ENCODE results near the gene ART4. TPM values are rescaled to one million over a fixed set of nuclear protein-coding genes. Genes with fewer than 3 reads are reported as not detected.

Gene ART4
- polyA plus RNA-seq, 1 donor from 2014 or later = not detected

GRCh38 chr12:14780859-14781258 lies 62.5 kb downstream of the ART4 start:
- no peak overlapping the region for H3K9ac ChIP-seq (ENCODE audit: low read length)
- H3K4me3 ChIP-seq (ENCODE audit: low read length) = no peak overlapping the region
- H3K4me2 ChIP-seq (ENCODE audit: low read length) = no peak overlapping the region
- H3K27me3 ChIP-seq (ENCODE audit: insufficient read depth, low read depth, low read length) = peaks cover 4% of the 10 kb centered on the region
- no peaks in the 10 kb centered on the region for H3K9me2 ChIP-seq (ENCODE audit: insufficient read depth, low read length)
- H4K20me1 ChIP-seq (ENCODE audit: insufficient read depth) = no peaks in the 10 kb centered on the region
- H2AFZ ChIP-seq (ENCODE audit: low read depth, low read length) = no peak overlapping the region
- H3K79me2 ChIP-seq (replicated peaks; ENCODE audit: insufficient read depth, low read length) = no peaks in the 10 kb centered on the region
- TF ChIP-seq REST (IDR thresholded peaks at IDR 0.05; ENCODE audit: borderline replicate concordance) = no peak
- no peak for TF ChIP-seq TAF1 (IDR thresholded peaks at IDR 0.05; ENCODE audit: low read depth)
- no peak for TF ChIP-seq EP300 (conservative IDR thresholded peaks at IDR 0.05; ENCODE audit: poor library complexity, severe bottlenecking)
- no peak for TF ChIP-seq POLR2AphosphoS5 (IDR thresholded peaks at IDR 0.05)
- TF ChIP-seq SMC3 (conservative IDR thresholded peaks at IDR 0.05; ENCODE audit: poor library complexity) = no peak
- TF ChIP-seq CTCF (IDR thresholded peaks at IDR 0.05; ENCODE audit: poor library complexity, severe bottlenecking) = no peak
- no peak for TF ChIP-seq MXI1 (conservative IDR thresholded peaks at IDR 0.05; ENCODE audit: poor library complexity, severe bottlenecking)
- TF ChIP-seq EZH2 (IDR thresholded peaks at IDR 0.05; ENCODE audit: borderline replicate concordance, insufficient read depth, low read length, poor library complexity, severe bottlenecking) = no peak
- TF ChIP-seq RAD21 (conservative IDR thresholded peaks at IDR 0.05) = no peak
- no peak overlapping the region for H3K27ac ChIP-seq (ENCODE audit: low read length)
- H3K36me3 ChIP-seq (ENCODE audit: insufficient read depth, low read length) = peaks cover 4% of the 10 kb centered on the region
- no peaks in the 10 kb centered on the region for H3F3A ChIP-seq (ENCODE audit: insufficient read depth, low read length, poor library complexity, severe bottlenecking)
- H3K9me3 ChIP-seq (ENCODE audit: low read length) = no peaks in the 10 kb centered on the region

GRCh38 chr12:14779834-14780233 lies 63.5 kb downstream of the ART4 start:
- Histone ChIP-seq H3K9me2 (ENCODE audit: insufficient read depth, low read length) (no peaks in the 10 kb centered on the region), H3K4me3 (ENCODE audit: low read length) (no peak overlapping the region), H3K36me3 (ENCODE audit: insufficient read depth, low read length) (peaks cover 4% of the 10 kb centered on the region), H3K4me2 (ENCODE audit: low read length) (no peak overlapping the region), H2AFZ (ENCODE audit: low read depth, low read length) (no peak overlapping the region), H3F3A (ENCODE audit: insufficient read depth, low read length, poor library complexity, severe bottlenecking) (no peaks in the 10 kb centered on the region), H3K9ac (ENCODE audit: low read length) (no peak overlapping the region), H3K27me3 (ENCODE audit: insufficient read depth, low read depth, low read length) (peaks cover 14% of the 10 kb centered on the region), H3K79me2 (replicated peaks; ENCODE audit: insufficient read depth, low read length) (no peaks in the 10 kb centered on the region), H3K27ac (ENCODE audit: low read length) (no peak overlapping the region), H3K9me3 (ENCODE audit: low read length) (no peaks in the 10 kb centered on the region), H4K20me1 (ENCODE audit: insufficient read depth) (no peaks in the 10 kb centered on the region)
- TF ChIP-seq POLR2AphosphoS5 (IDR thresholded peaks at IDR 0.05) = no peak
- TF ChIP-seq MXI1 (conservative IDR thresholded peaks at IDR 0.05; ENCODE audit: poor library complexity, severe bottlenecking) = no peak
- TF ChIP-seq REST (IDR thresholded peaks at IDR 0.05; ENCODE audit: borderline replicate concordance) = no peak
- TF ChIP-seq RAD21 (conservative IDR thresholded peaks at IDR 0.05) = no peak
- no peak for TF ChIP-seq CTCF (IDR thresholded peaks at IDR 0.05; ENCODE audit: poor library complexity, severe bottlenecking)
- TF ChIP-seq TAF1 (IDR thresholded peaks at IDR 0.05; ENCODE audit: low read depth) = no peak
- TF ChIP-seq EP300 (conservative IDR thresholded peaks at IDR 0.05; ENCODE audit: poor library complexity, severe bottlenecking) = no peak
- no peak for TF ChIP-seq SMC3 (conservative IDR thresholded peaks at IDR 0.05; ENCODE audit: poor library complexity)
- no peak for TF ChIP-seq EZH2 (IDR thresholded peaks at IDR 0.05; ENCODE audit: borderline replicate concordance, insufficient read depth, low read length, poor library complexity, severe bottlenecking)

All from neural cell (in vitro differentiated cells).